Stimulated activated CD8-positive, alpha-beta memory T cell treated with anti-CD3 and anti-CD28 coated beads, Interleukin-15, amount 100 ng/mL, for 1 hour (primary cell): ENCODE results near the gene SYCE3.

ENCODE experiments used
- DNase-seq: peaks from one replicate; pipeline ENCODE4 v3.0.0-alpha.2; 2020; ENCODE audit warnings: low read depth

Gene SYCE3

DNA sequence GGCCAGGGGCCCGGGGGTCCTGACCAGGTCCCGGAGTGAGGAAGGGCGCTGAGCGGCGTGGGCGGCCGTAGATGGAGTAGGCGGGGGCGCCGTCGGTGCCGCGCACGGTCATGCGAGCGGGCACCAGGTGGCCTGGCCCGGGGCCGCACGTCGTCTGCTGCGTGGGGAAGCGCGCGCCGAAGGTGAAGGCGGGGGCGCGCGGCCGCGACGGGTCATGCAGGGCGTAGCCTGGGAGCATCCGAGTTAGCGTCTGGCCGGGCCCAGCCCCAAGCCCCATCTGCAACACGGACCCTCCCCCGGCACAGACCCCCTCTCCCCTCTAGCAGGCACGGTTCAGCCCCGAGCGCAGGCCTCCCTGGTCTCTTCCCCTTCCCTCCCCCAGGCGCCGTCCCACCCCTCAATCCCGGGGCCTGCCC is 31.2 kb downstream of the SYCE3 start:
- peak; percentile 40 for DNase-seq

- DNase-seq: peak; percentile 68
Measured at GRCh38 chr22:50530877-50531545, 31.7 kb downstream of the SYCE3 start.

DNA sequence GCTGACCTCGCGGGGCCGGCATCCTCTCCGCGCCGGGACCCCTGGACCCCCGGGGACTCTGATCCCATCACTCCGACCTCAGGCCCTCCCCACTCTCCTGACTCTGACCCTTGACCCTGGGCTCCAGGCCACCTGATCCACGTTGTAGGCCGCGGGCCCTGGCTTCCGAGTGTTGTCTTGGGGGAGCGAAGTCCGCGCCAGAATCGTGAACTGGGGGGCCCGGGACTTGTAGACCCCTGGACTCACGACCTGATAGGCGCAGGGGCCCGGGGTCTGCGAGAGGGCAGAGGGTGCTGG is 32.2 kb downstream of the SYCE3 start:
- no peak for DNase-seq

DNA sequence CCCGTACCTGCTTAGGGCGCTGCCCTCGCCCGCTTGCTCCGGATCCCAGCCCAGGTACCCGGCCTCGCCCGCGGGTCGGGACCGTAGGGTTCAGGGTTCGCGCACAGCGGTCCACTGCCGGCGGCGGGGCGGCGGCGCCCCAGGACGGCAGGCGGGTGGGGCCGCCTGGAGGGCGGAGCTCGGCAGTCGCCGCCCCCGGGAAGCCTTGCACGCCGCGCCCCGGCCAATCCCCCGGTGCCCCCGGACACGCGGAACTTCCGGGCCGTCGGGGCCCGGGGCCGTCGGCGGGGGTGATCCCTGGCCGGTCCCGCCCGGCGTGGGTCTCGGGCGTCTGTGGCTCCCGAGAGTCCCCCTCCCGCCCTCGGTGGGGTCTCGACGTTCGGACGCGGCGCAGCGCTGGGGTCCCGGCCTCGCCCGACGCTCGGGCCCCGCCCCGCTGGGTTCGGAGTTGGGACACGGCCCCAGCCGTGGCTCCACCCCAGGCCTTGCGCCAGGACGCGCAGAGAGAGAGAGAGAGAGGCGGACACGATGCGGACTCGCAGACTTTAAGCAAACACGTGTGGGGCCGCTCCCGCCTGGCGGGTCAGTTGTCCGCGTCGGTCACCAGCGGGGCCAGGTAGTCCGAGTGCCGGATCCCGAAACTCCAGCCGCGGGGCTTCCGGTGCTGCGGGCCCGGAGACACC is 32.7 kb downstream of the SYCE3 start, which contains the start of gene TYMP:
Gene TYMP, minus strand, starts transcription at position 116 of the 683 bp plus-strand sequence. CDS start 303 bp downstream, outside the sequence.
- DNase-seq: no peak

DNA sequence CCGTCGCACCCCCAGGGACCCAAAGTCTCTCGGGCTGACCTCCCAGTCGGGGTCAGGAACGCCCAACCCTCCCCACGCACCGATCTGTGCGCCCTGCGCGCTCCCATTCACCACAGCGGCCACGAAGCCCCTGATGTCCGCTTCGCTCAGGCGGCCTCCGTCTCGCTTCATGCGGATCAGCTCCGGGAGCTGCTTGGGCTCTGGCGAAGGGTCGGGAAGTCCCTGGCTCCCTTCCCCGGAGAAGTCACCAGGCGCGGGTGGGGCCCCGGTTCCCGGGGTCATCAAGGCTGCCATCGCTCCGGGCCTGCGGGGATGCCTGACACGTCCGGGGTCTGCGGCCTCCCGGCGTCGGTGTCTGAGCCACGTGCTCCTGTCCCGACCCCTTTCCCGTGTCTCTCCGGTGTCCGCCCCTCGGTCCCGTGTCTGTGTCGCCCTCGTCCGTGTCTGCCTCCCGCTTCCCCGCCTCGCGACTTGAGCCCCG is 33.3 kb downstream of the SYCE3 start:
- no peak for DNase-seq

- DNase-seq: no peak
Measured at GRCh38 chr22:50528682-50529415, 33.9 kb downstream of the SYCE3 start.

GRCh38 chr22:50527921-50528681 is 34.6 kb downstream of the SYCE3 start:
- DNase-seq: no peak

DNA sequence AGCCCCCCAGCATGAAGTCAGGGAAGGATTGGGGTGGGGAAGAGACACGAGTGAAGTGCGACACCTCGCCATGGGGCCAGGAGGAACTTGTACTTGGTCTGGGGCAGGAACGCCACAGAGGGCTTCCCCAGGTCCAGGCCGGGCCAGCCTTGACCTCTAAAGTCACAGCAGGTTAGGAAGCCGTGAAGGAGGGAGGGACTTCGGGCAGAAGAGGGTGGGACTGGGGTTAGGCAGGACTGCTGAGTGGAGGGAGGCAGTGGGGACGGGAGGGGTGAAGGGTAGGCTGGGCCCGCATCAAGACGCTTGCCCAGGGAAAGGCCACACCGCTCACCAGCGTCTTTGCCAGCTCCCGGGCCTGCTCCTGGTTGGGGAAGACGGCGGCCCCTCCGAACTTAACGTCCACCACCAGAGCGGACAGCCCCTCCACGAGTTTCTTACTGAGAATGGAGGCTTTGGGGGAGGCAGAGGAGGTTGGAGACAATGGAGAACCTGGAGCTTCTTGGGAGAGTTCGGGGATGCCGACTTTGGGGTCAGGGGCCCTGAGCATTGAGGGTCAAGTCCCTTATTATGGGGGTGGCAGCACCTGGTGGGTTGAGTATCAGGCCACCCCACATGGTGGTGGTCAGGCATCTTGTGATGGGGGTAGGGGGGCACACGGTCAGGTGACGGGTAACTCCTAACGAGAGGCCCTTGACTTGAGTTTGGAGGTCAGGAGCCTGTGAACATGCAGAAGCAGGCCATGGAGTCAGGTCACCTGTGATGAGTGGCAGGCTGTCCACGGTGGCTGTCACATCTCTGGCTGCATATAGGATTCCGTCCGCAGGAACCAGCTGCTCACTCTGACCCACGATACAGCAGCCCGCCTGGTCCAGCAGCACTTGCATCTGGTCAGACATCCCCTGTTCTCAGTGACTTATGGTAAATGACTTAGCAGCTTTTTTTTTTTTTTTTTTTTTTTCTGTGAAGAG is 35.6 kb downstream of the SYCE3 start:
- DNase-seq: no peak

- DNase-seq: peak; percentile 57
Measured at GRCh38 chr22:50526108-50526833, 36.4 kb downstream of the SYCE3 start.

DNA sequence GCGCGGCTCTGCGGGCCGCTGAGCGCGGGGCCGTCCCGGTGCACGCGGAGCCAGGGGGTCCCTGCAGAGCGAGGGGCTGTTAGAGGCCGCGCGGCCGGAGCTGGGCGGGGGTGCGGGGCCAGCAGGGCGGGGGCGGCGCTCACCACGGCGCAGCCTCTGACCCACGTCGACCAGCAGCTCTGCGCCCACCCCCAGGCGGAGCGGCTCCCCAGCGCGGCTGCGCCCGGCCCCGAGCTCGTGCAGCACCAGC is 36.9 kb downstream of the SYCE3 start:
- no peak for DNase-seq

DNA sequence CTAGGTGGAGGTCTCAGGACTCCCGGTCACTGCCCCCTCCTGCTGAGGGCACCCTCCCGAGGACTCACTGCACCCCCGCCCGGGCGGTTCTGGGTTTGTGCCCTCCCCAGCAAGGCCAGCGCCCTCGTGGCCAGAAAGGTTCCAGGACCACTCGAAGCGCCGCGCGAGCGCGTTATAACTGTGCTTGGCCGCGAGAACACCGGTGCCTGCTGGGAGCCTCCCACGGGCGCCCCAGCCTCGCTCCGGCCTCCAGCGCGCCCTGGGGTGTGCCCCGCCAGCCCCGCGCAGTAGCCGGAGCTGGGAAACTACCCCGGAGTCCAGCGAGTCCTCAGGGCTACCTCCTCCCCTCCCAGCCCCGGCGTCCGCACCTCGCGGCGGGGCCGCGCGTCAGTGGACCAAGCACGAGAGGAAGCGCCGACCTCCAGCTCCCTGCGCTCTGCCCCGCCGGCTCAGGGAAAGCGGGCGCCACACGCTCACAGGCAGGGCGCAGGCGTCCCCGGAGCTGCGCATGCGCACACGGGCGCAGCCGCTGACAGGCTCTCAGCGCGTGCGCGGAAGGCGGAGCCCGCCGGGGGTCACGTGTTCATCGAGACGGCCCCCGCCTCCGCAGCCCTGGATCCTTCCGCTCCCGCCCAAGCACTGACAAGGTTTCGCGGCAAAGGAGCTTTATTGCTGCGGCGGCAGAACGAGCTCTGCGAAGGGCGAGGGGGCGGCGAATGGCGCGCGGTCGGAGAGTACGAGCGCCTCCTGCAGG is 37.4 kb downstream of the SYCE3 start, which contains the start of gene SCO2:
Gene SCO2, minus strand, starts transcription at position 495 of the 754 bp plus-strand sequence. CDS start 1,187 bp downstream, outside the sequence.
- DNase-seq: peak; percentile 92

DNA sequence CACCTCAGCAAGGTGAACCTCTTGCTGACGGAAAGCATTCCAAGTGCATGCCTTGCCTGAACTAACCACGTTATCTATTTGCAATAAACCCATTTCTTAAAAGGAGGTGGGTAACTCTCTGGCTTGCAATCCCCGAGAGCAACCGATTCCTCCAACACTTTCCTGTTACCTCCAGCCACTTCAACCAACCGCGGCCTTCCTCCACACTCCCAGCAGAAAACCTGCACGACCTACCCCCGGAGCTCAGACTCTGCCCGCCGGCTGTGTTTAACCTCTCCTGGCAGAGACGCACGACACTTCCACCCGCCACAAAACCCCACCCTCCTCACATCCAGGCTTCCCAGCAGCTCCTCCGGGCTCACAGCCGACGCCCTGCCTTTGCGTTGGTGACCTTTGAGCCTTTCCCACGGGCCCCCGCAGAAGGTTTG is 38.0 kb downstream of the SYCE3 start:
- DNase-seq: no peak

GRCh38 chr22:50523806-50524675 is 38.7 kb downstream of the SYCE3 start:
- DNase-seq: no peak

DNA sequence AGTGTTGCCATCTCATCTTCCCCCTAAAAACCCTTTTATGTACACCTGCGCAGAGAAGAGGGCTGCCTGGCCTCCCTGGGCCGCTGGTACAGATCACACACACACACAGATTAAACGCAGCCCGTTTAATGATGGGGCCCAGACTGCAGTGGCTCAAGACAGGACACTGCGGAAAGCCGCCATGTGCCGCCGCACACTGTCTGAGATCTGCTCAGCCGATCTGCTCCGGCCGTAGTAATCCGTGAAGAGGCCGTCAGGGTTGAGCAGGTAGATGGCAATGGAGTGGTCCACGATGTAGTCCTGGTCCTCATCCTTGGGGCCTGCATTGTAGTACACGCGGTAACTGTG is 39.3 kb downstream of the SYCE3 start:
- no peak for DNase-seq

- DNase-seq: no peak
Measured at GRCh38 chr22:50522806-50523438, 39.8 kb downstream of the SYCE3 start.

GRCh38 chr22:50522208-50522805 is 40.4 kb downstream of the SYCE3 start:
- no peak for DNase-seq

DNA sequence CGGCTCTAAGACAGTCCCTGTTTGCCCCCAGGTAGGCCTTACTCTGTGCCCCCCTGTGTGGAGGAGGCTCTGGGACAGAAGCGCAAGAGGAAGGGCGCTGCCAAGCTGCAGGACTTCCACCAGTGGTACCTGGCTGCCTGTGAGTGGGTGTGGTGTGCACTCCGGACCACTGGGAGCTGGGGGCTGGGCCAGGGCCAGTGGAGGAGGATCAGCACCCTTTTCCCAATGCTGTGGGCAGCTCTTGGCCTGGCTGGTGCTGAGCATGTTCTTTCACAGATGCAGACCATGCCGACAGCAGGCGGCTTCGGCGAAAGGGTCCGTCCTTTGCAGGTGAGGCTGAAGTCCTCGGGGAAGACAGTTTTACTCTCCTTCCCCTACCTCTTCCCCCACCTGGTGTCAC is 41.0 kb downstream of the SYCE3 start:
- DNase-seq: no peak
